Measurements from ENCODE around the gene GATD1. TPM values are rescaled to one million over a fixed set of nuclear protein-coding genes. Genes with fewer than 3 reads are reported as not detected.

GATD1 gene
- polyA plus RNA-seq, 2 of the 4 experiments (the other 2 are of a cell fraction), result 14.5 to 43.1 TPM

DNA sequence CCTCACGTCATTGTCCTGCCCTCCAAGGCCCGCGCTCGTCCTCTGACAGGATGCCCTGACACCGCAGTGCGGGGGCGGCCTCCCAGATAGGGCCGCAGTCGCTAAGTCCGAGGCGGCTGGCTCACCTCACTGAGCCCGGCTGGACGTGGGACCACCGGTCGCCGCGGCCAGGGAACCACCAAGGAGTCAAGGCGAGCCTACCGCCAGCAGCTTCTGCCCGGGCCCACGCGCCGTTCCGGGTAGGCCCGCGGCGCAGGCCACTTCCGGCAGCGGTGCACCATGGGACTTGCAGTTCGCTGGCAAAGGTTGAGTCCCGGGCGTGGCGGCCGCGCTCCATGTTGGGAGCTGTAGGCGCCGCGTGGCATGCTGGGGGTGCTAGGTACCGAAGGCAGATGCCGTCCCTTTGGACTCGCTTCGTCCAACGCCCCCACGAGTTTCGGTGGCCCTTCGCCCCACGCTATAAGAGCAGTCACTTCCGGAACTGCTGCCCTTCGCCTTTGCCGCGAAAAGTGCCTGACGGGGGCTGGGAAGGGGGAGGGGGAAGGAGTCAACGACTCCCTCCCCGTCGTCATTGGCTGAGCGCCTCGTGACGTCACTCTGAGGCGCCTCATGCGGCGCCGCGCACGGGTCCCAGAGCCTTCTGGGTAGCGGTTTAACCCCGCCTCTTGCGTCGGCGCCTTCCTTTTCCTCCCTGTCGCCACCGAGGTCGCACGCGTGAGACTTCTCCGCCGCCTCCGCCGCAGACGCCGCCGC lies 32.2 kb upstream of the GATD1 start, which contains the start of gene RPLP2:
RPLP2 (plus strand) TSS at position 681 of the 753 bp plus-strand sequence. CDS start 268 bp downstream, outside the sequence.
- peak; percentile 18 for FAIRE-seq
- CTCF ChIA-PET, result interaction anchor here (0.9 to 2.0 kb wide), 2 partner anchors 10 to 62 kb away, joined by 3 to 10 read pairs; no protein-coding TSS in a partner anchor
- TF ChIP-seq NFE2L2 (conservative IDR thresholded peaks at IDR 0.05; ENCODE audit: low read length) (no peak), CBX8 (IDR thresholded peaks at IDR 0.05) (no peak), ZNF302 (CRISPR knock-in tag; IDR thresholded peaks at IDR 0.05) (no peak), MAFK (IDR thresholded peaks at IDR 0.05; ENCODE audit: partially characterized antibody) (no peak), CHD4 (IDR thresholded peaks at IDR 0.05; ENCODE audit: borderline replicate concordance) (no peak), EHMT2 (IDR thresholded peaks at IDR 0.05; ENCODE audit: low read depth) (no peak), CBX2 (IDR thresholded peaks at IDR 0.05; ENCODE audit: borderline replicate concordance, low read depth) (no peak), HOXB5 (CRISPR knock-in tag; IDR thresholded peaks at IDR 0.05) (0 out of 2 replicates have a peak, but pooled peaks have one; percentile 33), SREBF2 (IDR thresholded peaks at IDR 0.05) (no peak), CHD2 (IDR thresholded peaks at IDR 0.05; ENCODE audit: low read length, partially characterized antibody) (peak; percentile 73), HEYL (CRISPR knock-in tag; IDR thresholded peaks at IDR 0.05) (no peak), NPAS2 (CRISPR knock-in tag; IDR thresholded peaks at IDR 0.05; ENCODE audit: borderline replicate concordance) (no peak), GATA3 (IDR thresholded peaks at IDR 0.05; ENCODE audit: borderline replicate concordance) (peak; percentile 31; the same call in 1 of the 2 replicates), KDM1A (IDR thresholded peaks at IDR 0.05; ENCODE audit: low read depth) (no peak), ESRRA (IDR thresholded peaks at IDR 0.05; ENCODE audit: borderline replicate concordance, low read length) (no peak), PHF8 (IDR thresholded peaks at IDR 0.05; ENCODE audit: borderline replicate concordance, low read depth) (peak; percentile 92), RFX5 (IDR thresholded peaks at IDR 0.05) (peak; percentile 73), ZFP36 (IDR thresholded peaks at IDR 0.05; ENCODE audit: borderline replicate concordance, partially characterized antibody) (no peak), HOXB13 (CRISPR knock-in tag; IDR thresholded peaks at IDR 0.05; ENCODE audit: low read depth) (peak; percentile 81; the same call in 1 of the 2 replicates), MAZ (IDR thresholded peaks at IDR 0.05; ENCODE audit: borderline replicate concordance, low read depth, low read length) (peak; percentile 73; the same call in 1 of the 2 replicates), TP53 (CRISPR knock-in tag; IDR thresholded peaks at IDR 0.05) (no peak), POLR2AphosphoS2 (conservative IDR thresholded peaks at IDR 0.05; ENCODE audit: low read length) (no peak), MYC (IDR thresholded peaks at IDR 0.05; ENCODE audit: borderline replicate concordance, low read length) (peak; percentile 99), HDAC2 (IDR thresholded peaks at IDR 0.05) (no peak), FOXS1 (CRISPR knock-in tag; IDR thresholded peaks at IDR 0.05) (no peak), FOSB (CRISPR knock-in tag; IDR thresholded peaks at IDR 0.05) (no peak), BHLHE40 (IDR thresholded peaks at IDR 0.05; ENCODE audit: low read depth, low read length) (no peak)
- TF ChIP-seq, protein P1, sequence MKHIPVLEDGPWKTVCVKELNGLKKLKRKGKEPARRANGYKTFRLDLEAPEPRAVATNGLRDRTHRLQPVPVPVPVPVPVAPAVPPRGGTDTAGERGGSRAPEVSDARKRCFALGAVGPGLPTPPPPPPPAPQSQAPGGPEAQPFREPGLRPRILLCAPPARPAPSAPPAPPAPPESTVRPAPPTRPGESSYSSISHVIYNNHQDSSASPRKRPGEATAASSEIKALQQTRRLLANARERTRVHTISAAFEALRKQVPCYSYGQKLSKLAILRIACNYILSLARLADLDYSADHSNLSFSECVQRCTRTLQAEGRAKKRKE (CRISPR knock-in tag; IDR thresholded peaks at IDR 0.05; ENCODE audit: low read depth), result 0 out of 2 replicates have a peak, but pooled peaks have one; percentile 59
- TF ChIP-seq, protein P2, sequence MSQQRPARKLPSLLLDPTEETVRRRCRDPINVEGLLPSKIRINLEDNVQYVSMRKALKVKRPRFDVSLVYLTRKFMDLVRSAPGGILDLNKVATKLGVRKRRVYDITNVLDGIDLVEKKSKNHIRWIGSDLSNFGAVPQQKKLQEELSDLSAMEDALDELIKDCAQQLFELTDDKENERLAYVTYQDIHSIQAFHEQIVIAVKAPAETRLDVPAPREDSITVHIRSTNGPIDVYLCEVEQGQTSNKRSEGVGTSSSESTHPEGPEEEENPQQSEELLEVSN (IDR thresholded peaks at IDR 0.05; ENCODE audit: borderline replicate concordance, low read depth), result no peak
- TF ChIP-seq, protein P3, sequence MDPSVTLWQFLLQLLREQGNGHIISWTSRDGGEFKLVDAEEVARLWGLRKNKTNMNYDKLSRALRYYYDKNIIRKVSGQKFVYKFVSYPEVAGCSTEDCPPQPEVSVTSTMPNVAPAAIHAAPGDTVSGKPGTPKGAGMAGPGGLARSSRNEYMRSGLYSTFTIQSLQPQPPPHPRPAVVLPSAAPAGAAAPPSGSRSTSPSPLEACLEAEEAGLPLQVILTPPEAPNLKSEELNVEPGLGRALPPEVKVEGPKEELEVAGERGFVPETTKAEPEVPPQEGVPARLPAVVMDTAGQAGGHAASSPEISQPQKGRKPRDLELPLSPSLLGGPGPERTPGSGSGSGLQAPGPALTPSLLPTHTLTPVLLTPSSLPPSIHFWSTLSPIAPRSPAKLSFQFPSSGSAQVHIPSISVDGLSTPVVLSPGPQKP (IDR thresholded peaks at IDR 0.05; ENCODE audit: low read depth, low read length), result no peak; the same call in 1 of the 2 replicates
- TF ChIP-seq, protein P4, sequence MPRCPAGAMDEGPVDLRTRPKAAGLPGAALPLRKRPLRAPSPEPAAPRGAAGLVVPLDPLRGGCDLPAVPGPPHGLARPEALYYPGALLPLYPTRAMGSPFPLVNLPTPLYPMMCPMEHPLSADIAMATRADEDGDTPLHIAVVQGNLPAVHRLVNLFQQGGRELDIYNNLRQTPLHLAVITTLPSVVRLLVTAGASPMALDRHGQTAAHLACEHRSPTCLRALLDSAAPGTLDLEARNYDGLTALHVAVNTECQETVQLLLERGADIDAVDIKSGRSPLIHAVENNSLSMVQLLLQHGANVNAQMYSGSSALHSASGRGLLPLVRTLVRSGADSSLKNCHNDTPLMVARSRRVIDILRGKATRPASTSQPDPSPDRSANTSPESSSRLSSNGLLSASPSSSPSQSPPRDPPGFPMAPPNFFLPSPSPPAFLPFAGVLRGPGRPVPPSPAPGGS (IDR thresholded peaks at IDR 0.05), result no peak; the same call in 2 of the 3 replicates
- TF ChIP-seq, protein P5, sequence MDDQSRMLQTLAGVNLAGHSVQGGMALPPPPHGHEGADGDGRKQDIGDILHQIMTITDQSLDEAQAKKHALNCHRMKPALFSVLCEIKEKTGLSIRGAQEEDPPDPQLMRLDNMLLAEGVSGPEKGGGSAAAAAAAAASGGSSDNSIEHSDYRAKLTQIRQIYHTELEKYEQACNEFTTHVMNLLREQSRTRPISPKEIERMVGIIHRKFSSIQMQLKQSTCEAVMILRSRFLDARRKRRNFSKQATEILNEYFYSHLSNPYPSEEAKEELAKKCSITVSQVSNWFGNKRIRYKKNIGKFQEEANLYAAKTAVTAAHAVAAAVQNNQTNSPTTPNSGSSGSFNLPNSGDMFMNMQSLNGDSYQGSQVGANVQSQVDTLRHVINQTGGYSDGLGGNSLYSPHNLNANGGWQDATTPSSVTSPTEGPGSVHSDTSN (IDR thresholded peaks at IDR 0.05), result 0 out of 2 replicates have a peak, but pooled peaks have one; percentile 24
- TF ChIP-seq, protein P6, sequence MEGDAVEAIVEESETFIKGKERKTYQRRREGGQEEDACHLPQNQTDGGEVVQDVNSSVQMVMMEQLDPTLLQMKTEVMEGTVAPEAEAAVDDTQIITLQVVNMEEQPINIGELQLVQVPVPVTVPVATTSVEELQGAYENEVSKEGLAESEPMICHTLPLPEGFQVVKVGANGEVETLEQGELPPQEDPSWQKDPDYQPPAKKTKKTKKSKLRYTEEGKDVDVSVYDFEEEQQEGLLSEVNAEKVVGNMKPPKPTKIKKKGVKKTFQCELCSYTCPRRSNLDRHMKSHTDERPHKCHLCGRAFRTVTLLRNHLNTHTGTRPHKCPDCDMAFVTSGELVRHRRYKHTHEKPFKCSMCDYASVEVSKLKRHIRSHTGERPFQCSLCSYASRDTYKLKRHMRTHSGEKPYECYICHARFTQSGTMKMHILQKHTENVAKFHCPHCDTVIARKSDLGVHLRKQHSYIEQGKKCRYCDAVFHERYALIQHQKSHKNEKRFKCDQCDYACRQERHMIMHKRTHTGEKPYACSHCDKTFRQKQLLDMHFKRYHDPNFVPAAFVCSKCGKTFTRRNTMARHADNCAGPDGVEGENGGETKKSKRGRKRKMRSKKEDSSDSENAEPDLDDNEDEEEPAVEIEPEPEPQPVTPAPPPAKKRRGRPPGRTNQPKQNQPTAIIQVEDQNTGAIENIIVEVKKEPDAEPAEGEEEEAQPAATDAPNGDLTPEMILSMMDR (IDR thresholded peaks at IDR 0.05), result no peak
- TF ChIP-seq, protein P7, sequence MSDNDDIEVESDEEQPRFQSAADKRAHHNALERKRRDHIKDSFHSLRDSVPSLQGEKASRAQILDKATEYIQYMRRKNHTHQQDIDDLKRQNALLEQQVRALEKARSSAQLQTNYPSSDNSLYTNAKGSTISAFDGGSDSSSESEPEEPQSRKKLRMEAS (IDR thresholded peaks at IDR 0.05), result peak; percentile 95

More for the DNA sequence above, 32.2 kb upstream of the GATD1 start, which contains the start of gene RPLP2:
- POLR2A ChIA-PET, result interaction anchor here (1.0 to 2.0 kb wide), 8 partner anchors 10 to 234 kb away, joined by 3 to 35 read pairs (median 6); partner anchors contain the start of genes CD151, CEND1, CHID1 and PHRF1
- Histone ChIP-seq H3K4me2 (peak within 1 kb of the TSS; percentile 87), H3K9me3 (no peaks in the 10 kb centered on the region), H3K27ac (peak within 1 kb of the TSS; percentile 95 to 97), H3K4me1 (peaks cover 40% of the 10 kb centered on the region), H3K4me3 (peak within 1 kb of the TSS; percentile 94)
- DNase-seq (ENCODE audit: low read depth in 1 of 2, low spot score in 1 of 2) (peak; percentile 93 to 99), ATAC-seq (peak; percentile 83 to 88)
- 2% methylated on average over 29 of the region's 81 CpGs for WGBS (ENCODE audit: missing lambda C conversion rate)

Data from A549 (cell line).